KG1 (cell line): ENCODE data around the gene ZNF33B.
A peak's percentile ranks its signal among the peaks of the same experiment; 100 is the strongest.
"Not testable (repeated sequence)": the region's sequence is repeated elsewhere in the genome, so short reads cannot be mapped to it uniquely, and the experiment has no call there.

ENCODE experiments used
- DNase-seq: peaks from one replicate; lab custom pipeline; 2025; lab: John Stamatoyannopoulos, UW

The ZNF33B gene

GRCh38 chr10:42638055-42638820 is at the start of gene ZNF33B:
ZNF33B (minus strand) TSS chr10:42638570; CDS start chr10:42636928, 1,642 bp downstream.
- peak; percentile 89 for DNase-seq

GRCh38 chr10:42684517-42684916 is 46.1 kb upstream of the ZNF33B start:
- no peak for DNase-seq

GRCh38 chr10:42680267-42680666 is 41.9 kb upstream of the ZNF33B start:
- DNase-seq: no peak

GRCh38 chr10:42665181-42665979 is 27.0 kb upstream of the ZNF33B start:
- DNase-seq: not testable (repeated sequence)

- DNase-seq: no peak
Measured at GRCh38 chr10:42654419-42654818, 16.0 kb upstream of the ZNF33B start.

GRCh38 chr10:42652858-42653257 is 14.5 kb upstream of the ZNF33B start:
- DNase-seq: no peak

- no peak for DNase-seq
Measured at GRCh38 chr10:42650374-42650773, 12.0 kb upstream of the ZNF33B start.

GRCh38 chr10:42648512-42648911 is 10.1 kb upstream of the ZNF33B start:
- DNase-seq: no peak

- no peak for DNase-seq
Measured at GRCh38 chr10:42646687-42647640, 8.6 kb upstream of the ZNF33B start.

- DNase-seq: no peak
Measured at GRCh38 chr10:42646214-42646613, 7.8 kb upstream of the ZNF33B start.

- DNase-seq: no peak
Measured at GRCh38 chr10:42645516-42645915, 7.1 kb upstream of the ZNF33B start.

GRCh38 chr10:42645103-42645502 is 6.7 kb upstream of the ZNF33B start:
- no peak for DNase-seq

- DNase-seq: no peak
Measured at GRCh38 chr10:42640610-42641229, 2.4 kb upstream of the ZNF33B start.

- DNase-seq: no peak
Measured at GRCh38 chr10:42638821-42639270, 476 bp upstream of the ZNF33B start.

GRCh38 chr10:42637648-42638054 is 719 bp downstream of the ZNF33B start:
- no peak for DNase-seq

GRCh38 chr10:42637142-42637541 is 1.2 kb downstream of the ZNF33B start:
- DNase-seq: no peak

GRCh38 chr10:42635098-42635497 is 3.3 kb downstream of the ZNF33B start:
- no peak for DNase-seq

GRCh38 chr10:42632564-42632963 is 5.8 kb downstream of the ZNF33B start:
- no peak for DNase-seq

- no peak for DNase-seq
Measured at GRCh38 chr10:42630537-42631134, 7.7 kb downstream of the ZNF33B start.

GRCh38 chr10:42623929-42624328 is 14.4 kb downstream of the ZNF33B start:
- no peak for DNase-seq

GRCh38 chr10:42618424-42618823 is 19.9 kb downstream of the ZNF33B start:
- no peak for DNase-seq
